Omental fat pad (tissue), 4 donors: Measurements from ENCODE around the gene ZNF90. TPM values are rescaled to one million over a fixed set of nuclear protein-coding genes. Genes with fewer than 3 reads are reported as not detected.
A peak's percentile ranks its signal among the peaks of the same experiment; 100 is the strongest.
"Not testable (repeated sequence)": the region's sequence is repeated elsewhere in the genome, so short reads cannot be mapped to it uniquely, and the experiment has no call there.

ENCODE experiments used
- ATAC-seq: fragments of 150-250 bp; one replicate; pipeline ENCODE4 v1.9.1; 2016; ENCODE audit warnings: mild to moderate bottlenecking, moderate library complexity; ENCODE audit not compliant: low FRiP score
- DNase-seq: peaks from one replicate; pipeline ENCODE4 v3.0.0-alpha.2; 2019; ENCODE audit warnings: low spot score
- total RNA-seq, 4 donors: library from RNA; depleted of rRNA; stranded (reverse); fragments of >200 nt; gene quantifications; one replicate each; pipeline ENCODE4 v1.1.0, GENCODE V29; 2016
- TF ChIP-seq, protein P1 (sequence below), 3 donors: fragments of 450-650 bp; IDR thresholded peaks; one replicate each; pipeline ENCODE4 v1.5.1; 2016 to 2017; ENCODE audit warnings: antibody characterized with exemption in 3 of 3, mild to moderate bottlenecking in 3 of 3, moderate library complexity in 2 of 3

Gene ZNF90
- total RNA-seq, 4 donors from 2014 or later = 0.36 to 4.3 (median 1.7) TPM

- TF ChIP-seq, protein P1, sequence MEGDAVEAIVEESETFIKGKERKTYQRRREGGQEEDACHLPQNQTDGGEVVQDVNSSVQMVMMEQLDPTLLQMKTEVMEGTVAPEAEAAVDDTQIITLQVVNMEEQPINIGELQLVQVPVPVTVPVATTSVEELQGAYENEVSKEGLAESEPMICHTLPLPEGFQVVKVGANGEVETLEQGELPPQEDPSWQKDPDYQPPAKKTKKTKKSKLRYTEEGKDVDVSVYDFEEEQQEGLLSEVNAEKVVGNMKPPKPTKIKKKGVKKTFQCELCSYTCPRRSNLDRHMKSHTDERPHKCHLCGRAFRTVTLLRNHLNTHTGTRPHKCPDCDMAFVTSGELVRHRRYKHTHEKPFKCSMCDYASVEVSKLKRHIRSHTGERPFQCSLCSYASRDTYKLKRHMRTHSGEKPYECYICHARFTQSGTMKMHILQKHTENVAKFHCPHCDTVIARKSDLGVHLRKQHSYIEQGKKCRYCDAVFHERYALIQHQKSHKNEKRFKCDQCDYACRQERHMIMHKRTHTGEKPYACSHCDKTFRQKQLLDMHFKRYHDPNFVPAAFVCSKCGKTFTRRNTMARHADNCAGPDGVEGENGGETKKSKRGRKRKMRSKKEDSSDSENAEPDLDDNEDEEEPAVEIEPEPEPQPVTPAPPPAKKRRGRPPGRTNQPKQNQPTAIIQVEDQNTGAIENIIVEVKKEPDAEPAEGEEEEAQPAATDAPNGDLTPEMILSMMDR (IDR thresholded peaks at IDR 0.05) = no peak
- no peak for DNase-seq
- peak; percentile 19 for ATAC-seq
Measured at GRCh38 chr19:20078581-20079031, 806 bp downstream of the ZNF90 start.

DNA sequence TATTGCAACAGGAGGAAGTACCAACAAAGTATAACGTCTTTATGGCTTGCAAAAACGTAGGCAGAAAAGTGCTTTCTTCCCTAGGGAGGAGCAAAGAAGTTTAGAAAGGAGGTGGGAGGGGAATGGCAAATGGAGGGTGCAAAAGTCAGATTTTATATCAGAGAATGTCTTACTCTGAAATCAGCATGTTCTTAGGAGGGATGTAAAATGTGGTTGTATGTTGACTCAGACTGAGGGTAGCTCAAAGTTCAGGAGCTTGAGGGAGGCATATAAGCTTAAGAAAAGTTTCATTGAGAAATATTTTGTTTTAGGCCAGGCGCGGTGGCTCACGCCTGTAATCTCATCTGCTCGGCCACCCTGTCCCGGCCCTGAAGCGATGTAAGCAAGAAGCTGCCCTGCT, 1.7 kb downstream of the ZNF90 start:
- DNase-seq (no peak), ATAC-seq (no peak)
- TF ChIP-seq, protein P1 (IDR thresholded peaks at IDR 0.05) = no peak

GRCh38 chr19:20080656-20081055, 2.9 kb downstream of the ZNF90 start:
- TF ChIP-seq, protein P1 (IDR thresholded peaks at IDR 0.05) = no peak
- ATAC-seq (no peak), DNase-seq (no peak)

DNA sequence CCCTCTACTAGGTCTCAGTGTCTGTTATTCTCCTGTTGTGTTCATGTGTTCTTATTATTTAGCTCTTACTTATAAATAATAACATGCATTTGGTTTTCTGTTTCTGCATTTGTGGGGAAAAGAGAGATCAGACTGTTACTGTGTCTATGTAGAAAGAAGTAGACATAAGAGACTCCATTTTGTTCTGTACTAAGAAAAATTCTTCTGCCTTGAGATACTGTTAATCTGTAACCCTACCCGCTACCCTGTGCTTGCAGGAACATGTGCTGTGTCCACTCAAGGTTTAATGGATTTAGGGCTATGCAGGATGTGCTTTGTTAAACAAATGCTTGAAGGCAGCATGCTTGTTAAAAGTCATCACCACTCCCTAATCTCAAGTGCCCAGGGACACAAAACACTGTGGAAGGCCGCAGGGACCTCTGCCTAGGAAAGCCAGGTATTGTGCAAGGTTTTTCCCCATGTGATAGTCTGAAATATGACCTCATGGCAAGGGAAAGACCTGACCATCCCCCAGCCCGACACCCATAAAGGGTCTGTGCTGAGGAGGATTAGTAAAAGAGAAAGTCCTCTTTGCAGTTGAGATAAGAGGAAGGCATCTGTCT, 4.5 kb downstream of the ZNF90 start:
- DNase-seq, ATAC-seq: not testable (repeated sequence)

DNA sequence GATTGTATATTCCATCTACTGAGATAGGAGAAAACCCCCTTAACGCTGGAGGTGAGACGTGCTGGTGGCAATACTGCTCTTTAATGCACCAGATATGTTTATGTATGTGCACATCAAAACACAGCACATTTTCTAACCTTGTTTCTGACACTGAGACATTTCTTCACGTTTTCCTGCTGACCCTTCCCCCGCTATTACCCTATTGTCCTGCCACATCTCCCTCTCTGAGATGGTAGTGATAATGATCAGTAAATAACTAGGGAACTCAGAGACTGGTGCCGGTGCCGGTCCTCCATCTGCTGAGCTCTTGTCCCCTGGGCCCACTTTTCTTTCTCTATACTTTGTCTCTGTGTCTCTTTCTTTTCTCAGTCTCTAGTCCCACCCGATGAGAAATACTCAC, 5.1 kb downstream of the ZNF90 start:
- ATAC-seq, DNase-seq: not testable (repeated sequence)

- ATAC-seq (no peak), DNase-seq (no peak)
- TF ChIP-seq, protein P1 (IDR thresholded peaks at IDR 0.05) = no peak
Measured at GRCh38 chr19:20102097-20102496, 24.3 kb downstream of the ZNF90 start.

GRCh38 chr19:20103091-20103740, 25.4 kb downstream of the ZNF90 start:
- ATAC-seq (no peak), DNase-seq (no peak)
- TF ChIP-seq, protein P1 (IDR thresholded peaks at IDR 0.05) = no peak

DNA sequence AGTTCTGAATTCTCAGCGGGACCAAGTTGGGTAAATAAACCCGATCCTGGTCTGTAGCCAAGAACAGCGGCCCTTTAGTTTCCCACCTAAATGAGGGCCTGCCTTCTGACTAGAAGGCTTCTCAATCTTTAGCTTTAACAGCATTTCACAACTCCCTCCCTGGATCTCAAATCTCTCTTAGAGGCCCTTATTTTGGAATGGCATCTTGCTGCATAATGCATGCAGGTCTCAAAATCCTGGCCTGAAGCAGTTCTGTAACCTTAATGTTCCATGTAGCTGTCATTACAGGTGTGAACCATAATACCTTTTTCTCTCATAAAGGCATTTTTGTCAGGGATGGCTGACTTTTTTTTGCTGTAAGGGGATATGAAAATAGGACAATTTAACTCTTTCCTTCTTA, 29.5 kb downstream of the ZNF90 start:
- DNase-seq (no peak), ATAC-seq (no peak)
- TF ChIP-seq, protein P1 (IDR thresholded peaks at IDR 0.05) = no peak

DNA sequence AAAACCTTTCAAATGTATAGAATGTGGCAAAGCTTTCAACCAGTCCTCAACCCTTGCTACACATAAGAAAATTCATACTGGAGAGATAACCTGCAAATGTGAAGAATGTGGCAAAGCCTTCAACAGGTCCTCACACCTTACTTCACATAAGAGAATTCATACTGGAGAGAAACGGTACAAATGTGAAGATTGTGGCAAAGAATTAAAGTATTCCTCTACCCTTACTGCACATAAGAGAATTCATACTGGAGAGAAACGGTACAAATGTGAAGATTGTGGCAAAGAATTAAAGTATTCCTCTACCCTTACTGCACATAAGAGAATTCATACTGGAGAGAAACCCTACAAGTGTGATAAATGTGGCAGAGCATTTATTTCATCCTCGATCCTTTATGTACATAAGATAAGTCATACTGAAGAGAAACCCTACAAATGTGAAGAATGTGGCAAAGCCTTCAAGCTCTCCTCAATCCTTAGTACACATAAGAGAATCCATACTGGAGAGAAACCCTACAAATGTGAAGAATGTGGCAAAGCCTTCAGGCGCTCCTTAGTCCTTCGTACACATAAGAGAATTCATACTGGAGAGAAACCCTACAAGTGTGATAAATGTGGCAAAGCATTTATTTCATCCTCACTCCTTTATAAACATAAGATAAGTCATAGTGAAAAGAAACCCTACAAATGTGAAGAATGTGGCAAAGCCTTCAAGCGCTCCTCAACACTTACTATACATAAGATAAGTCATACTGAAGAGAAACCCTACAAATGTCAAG, 40.5 kb downstream of the ZNF90 start:
- not testable (repeated sequence) for DNase-seq, ATAC-seq
